ENCODE measurements around the gene ETS2. TPM values are rescaled to one million over a fixed set of nuclear protein-coding genes. Genes with fewer than 3 reads are reported as not detected.

ETS2 gene
- total and polyA plus RNA-seq, 2 of the 8 experiments (the other 6 are each of a cell fraction or from before 2014, with no cell fraction given) = 11.0 to 45.1 TPM

DNA sequence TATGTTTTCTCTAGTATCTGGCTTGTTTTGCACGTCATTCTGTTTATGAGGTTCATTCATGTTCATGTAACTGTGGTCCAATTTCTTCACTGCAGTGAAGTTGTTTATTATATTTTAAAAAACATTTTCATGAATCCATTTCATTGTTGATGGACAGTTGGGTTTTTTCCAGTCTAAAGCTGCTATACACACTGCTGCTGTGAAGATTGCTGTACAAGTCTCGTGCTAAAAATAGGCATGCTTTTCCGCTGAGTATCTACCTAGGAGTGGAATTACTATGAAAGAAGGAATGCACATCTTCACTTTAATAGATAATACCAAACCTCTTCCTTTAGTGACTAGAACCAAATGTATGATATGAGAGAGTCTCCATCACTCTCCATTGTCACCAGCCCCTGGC lies 49.0 kb upstream of the ETS2 start:
- H2AK5ac ChIP-seq (ENCODE audit: low read depth, low read length) = no peak overlapping the region
- DNase-seq (ENCODE audit: low read depth in 1 of 2, low spot score in 2 of 2) (no peak), FAIRE-seq (no peak)
- ChIA-PET POLR2A (ENCODE audit: partially characterized antibody) (no interaction called here), CTCF (ENCODE audit: partially characterized antibody) (interaction anchor here (1.0 kb wide), 1 partner anchor 58 kb away, joined by 5 read pairs; no protein-coding TSS in a partner anchor)
- no peak overlapping the region for H2BK5ac ChIP-seq (ENCODE audit: low read depth, low read length)
- no peak overlapping the region for H3K56ac ChIP-seq (replicated peaks; ENCODE audit: insufficient read length, low read depth, low read length)
- H3K27me3 ChIP-seq (replicated peaks in 1 of 4; ENCODE audit: control insufficient read depth in 3 of 4, extremely low read depth in 1 of 4, insufficient read depth in 3 of 4, low read length in 3 of 4) = peaks cover 0 to 3% (median under 1%) of the 10 kb centered on the region in 4 experiments; a peak in 3 of 7 replicates
- no peak overlapping the region for H3K14ac ChIP-seq (ENCODE audit: insufficient read length)
- H3K27ac ChIP-seq (ENCODE audit: low read depth, low read length) = no peak overlapping the region
- H3K23ac ChIP-seq (ENCODE audit: insufficient read length) = no peak overlapping the region
- H3K79me2 ChIP-seq (ENCODE audit: control insufficient read depth in 1 of 2, insufficient read depth in 2 of 2, low read length in 2 of 2) = no peaks in the 10 kb centered on the region
- no peak overlapping the region for H2AFZ ChIP-seq (ENCODE audit: low read length)
- no peak overlapping the region for H4K5ac ChIP-seq (ENCODE audit: insufficient read length, low read depth, low read length)
- no peak overlapping the region for H2BK12ac ChIP-seq (ENCODE audit: low read depth, low read length)
- H3K18ac ChIP-seq (ENCODE audit: extremely low read depth, low read length) = no peak overlapping the region
- H4K91ac ChIP-seq (replicated peaks; ENCODE audit: insufficient read length, low read length) = no peak overlapping the region
- H3K4me2 ChIP-seq (ENCODE audit: insufficient read depth in 1 of 2, low read depth in 2 of 2, low read length in 2 of 2) = no peak overlapping the region
- no peaks in the 10 kb centered on the region for H3K36me3 ChIP-seq (ENCODE audit: control insufficient read depth in 2 of 4, insufficient read depth in 4 of 4, low read length in 3 of 4)
- 85% methylated on average over 3 of the region's 3 CpGs; no CpG with 5 or more reads in 1 of the 2 experiments for WGBS, 2 experiments (ENCODE audit: extremely low coverage in 1 of 2, insufficient coverage in 1 of 2, insufficient read length in 1 of 2, insufficient replicate concordance in 2 of 2, low coverage in 1 of 2, low lambda C conversion rate in 2 of 2, missing lambda C conversion rate in 1 of 2)
- peaks cover 1% of the 10 kb centered on the region; the same call in 1 of the 2 replicates for H3K23me2 ChIP-seq (ENCODE audit: low read depth, low read length)
- peaks cover 0 to 6% (median 1%) of the 10 kb centered on the region in 4 experiments; a peak in 1 of 7 replicates for H3K4me1 ChIP-seq (replicated peaks in 1 of 4; ENCODE audit: control insufficient read depth in 3 of 4, insufficient read depth in 4 of 4, low read length in 3 of 4)
- no peak overlapping the region for H2BK15ac ChIP-seq (ENCODE audit: low read length)
- H3K9ac ChIP-seq (replicated peaks in 1 of 4; ENCODE audit: extremely low read depth in 1 of 4, low read depth in 3 of 4, low read length in 3 of 4) = no peak overlapping the region
- no peaks in the 10 kb centered on the region for H3K79me1 ChIP-seq (ENCODE audit: low read depth, low read length)
- no peaks in the 10 kb centered on the region for H3K9me3 ChIP-seq (ENCODE audit: insufficient read depth in 2 of 2, low read depth in 1 of 2, low read length in 1 of 2)
- H2BK20ac ChIP-seq (ENCODE audit: low read length) = no peak overlapping the region
- no peak overlapping the region for H4K8ac ChIP-seq (ENCODE audit: extremely low read depth, insufficient read depth, low read length)
- no peak overlapping the region for H2BK120ac ChIP-seq (replicated peaks; ENCODE audit: low read depth, low read length)
- no peaks in the 10 kb centered on the region for H4K20me1 ChIP-seq (replicated peaks in 1 of 2; ENCODE audit: control insufficient read depth in 1 of 2, insufficient read depth in 2 of 2, low read length in 2 of 2)
- H3K4me3 ChIP-seq (ENCODE audit: extremely low read depth in 1 of 4, insufficient read depth in 2 of 4, low read depth in 3 of 4, low read length in 4 of 4) = no peak overlapping the region
- H3K4ac ChIP-seq (replicated peaks; ENCODE audit: insufficient read length, low read depth, low read length) = no peak overlapping the region
- no peak for TF ChIP-seq BACH1 (IDR thresholded peaks at IDR 0.05; ENCODE audit: low read length)
- no peak for TF ChIP-seq KDM4A (IDR thresholded peaks at IDR 0.05; ENCODE audit: low read depth, low read length, severe bottlenecking)
- TF ChIP-seq CBX5 (IDR thresholded peaks at IDR 0.05; ENCODE audit: low read depth, low read length) = no peak
- TF ChIP-seq TEAD4 (IDR thresholded peaks at IDR 0.05; ENCODE audit: low read depth, low read length) = no peak
- TF ChIP-seq CTBP2 (IDR thresholded peaks at IDR 0.05; ENCODE audit: borderline replicate concordance, insufficient read depth, insufficient read length, low read length) = no peak
- no peak for TF ChIP-seq TAF7 (optimal IDR thresholded peaks at IDR 0.05; ENCODE audit: borderline replicate concordance, low read depth, low read length)
- TF ChIP-seq, protein P1, sequence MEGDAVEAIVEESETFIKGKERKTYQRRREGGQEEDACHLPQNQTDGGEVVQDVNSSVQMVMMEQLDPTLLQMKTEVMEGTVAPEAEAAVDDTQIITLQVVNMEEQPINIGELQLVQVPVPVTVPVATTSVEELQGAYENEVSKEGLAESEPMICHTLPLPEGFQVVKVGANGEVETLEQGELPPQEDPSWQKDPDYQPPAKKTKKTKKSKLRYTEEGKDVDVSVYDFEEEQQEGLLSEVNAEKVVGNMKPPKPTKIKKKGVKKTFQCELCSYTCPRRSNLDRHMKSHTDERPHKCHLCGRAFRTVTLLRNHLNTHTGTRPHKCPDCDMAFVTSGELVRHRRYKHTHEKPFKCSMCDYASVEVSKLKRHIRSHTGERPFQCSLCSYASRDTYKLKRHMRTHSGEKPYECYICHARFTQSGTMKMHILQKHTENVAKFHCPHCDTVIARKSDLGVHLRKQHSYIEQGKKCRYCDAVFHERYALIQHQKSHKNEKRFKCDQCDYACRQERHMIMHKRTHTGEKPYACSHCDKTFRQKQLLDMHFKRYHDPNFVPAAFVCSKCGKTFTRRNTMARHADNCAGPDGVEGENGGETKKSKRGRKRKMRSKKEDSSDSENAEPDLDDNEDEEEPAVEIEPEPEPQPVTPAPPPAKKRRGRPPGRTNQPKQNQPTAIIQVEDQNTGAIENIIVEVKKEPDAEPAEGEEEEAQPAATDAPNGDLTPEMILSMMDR (IDR thresholded peaks at IDR 0.05; ENCODE audit: control extremely low read depth in 1 of 3, insufficient read depth in 1 of 3, low read depth in 1 of 3, low read length in 3 of 3) = no peak
- TF ChIP-seq KDM5A (IDR thresholded peaks at IDR 0.05; ENCODE audit: low read length) = no peak
- no peak for TF ChIP-seq JUND (IDR thresholded peaks at IDR 0.05; ENCODE audit: low read length)
- no peak for TF ChIP-seq SUZ12 (IDR thresholded peaks at IDR 0.05; ENCODE audit: low read length)
